ENCODE results near the gene RNF138.
"Not testable (repeated sequence)": the region's sequence is repeated elsewhere in the genome, so short reads cannot be mapped to it uniquely, and the experiment has no call there.

Gene RNF138, protein sequence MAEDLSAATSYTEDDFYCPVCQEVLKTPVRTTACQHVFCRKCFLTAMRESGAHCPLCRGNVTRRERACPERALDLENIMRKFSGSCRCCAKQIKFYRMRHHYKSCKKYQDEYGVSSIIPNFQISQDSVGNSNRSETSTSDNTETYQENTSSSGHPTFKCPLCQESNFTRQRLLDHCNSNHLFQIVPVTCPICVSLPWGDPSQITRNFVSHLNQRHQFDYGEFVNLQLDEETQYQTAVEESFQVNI

DNA sequence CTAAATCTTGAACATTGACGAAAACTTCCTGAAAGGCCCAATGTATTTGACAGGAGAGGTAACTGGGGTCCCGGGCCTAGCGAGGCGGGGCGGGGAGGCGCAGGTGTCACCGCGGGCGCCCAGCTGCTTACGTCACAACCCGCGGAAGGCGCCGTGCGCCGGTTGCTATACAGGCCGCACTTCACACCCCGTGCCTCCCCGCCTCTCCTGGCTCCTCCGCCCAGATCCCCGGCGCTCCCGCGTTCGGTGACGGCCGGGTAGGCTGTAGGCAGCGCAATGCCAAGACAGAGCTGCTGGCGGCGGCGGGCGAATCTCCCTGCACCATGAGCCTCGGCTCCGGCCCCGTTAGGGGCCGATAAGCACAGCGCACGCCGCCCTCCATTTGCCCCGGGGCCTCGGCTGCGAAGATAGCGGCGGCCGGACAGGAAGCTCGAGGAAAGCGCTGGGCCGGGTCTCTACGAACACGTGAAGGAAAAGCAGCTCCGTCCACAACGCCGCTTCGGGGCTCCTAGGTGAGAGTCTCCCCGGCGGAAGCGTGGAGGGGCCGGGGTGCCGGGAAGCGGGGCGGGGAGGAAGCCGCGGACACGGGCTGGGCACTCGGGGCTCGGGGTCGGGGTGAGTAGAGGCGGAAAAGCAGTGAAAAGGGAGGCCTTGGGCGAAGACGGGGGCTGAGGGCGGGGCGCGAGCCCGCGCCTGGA, at the start of gene RNF138:
Gene RNF138, plus strand, starts transcription at position 151 of the 698 bp plus-strand sequence. CDS start 903 bp downstream, outside the sequence.
- DNase-seq (ENCODE audit: low spot score): peak; percentile 75

DNA sequence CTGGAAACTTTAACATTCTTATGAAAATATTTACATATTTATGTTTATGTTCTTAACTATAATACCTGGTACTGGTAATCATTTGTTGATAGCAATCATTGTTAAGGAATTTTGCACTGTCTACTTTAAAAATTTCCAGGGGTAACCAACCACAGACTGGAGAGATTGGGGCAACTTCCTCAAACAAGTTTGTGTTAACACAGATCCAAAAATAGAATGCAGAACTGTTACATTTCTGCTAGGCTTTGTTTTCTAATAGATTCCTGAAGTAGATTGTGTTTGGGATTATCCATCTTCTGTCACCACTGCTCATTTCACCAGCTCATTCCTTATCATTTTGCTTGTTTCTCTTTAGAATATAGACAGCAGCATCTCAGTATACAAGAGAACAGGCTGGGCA, 49.3 kb upstream of the RNF138 start:
- no peak for DNase-seq (ENCODE audit: low spot score)

DNA sequence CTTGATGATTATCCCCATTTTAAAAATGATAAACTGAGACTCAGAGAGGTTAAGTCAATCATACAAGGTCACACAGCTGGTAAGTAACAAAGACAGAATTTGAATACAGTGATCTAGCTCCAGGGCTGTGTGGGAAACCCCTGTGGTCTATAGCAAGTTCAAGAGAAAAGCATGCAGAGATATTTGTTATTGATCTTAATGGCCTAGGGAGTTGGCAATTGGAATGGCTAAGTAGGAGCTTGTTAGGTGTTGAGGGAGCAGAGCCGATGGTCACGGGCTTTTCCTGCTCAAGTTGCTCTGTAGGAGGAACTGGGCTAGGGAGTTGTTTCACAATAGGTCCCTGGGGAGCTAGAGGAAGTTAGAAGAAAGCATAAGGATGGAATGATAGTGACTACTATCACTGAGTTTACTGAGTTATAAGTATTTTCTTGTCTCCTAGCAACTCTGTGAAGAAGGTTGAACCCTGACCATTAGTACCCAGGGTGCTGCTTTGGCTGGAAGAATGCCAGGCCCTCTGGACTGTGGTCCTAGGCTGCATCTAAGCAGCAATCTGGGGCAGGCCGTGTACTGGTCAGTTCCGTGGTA, 43.1 kb upstream of the RNF138 start:
- DNase-seq (ENCODE audit: low spot score): peak; percentile 40

DNA sequence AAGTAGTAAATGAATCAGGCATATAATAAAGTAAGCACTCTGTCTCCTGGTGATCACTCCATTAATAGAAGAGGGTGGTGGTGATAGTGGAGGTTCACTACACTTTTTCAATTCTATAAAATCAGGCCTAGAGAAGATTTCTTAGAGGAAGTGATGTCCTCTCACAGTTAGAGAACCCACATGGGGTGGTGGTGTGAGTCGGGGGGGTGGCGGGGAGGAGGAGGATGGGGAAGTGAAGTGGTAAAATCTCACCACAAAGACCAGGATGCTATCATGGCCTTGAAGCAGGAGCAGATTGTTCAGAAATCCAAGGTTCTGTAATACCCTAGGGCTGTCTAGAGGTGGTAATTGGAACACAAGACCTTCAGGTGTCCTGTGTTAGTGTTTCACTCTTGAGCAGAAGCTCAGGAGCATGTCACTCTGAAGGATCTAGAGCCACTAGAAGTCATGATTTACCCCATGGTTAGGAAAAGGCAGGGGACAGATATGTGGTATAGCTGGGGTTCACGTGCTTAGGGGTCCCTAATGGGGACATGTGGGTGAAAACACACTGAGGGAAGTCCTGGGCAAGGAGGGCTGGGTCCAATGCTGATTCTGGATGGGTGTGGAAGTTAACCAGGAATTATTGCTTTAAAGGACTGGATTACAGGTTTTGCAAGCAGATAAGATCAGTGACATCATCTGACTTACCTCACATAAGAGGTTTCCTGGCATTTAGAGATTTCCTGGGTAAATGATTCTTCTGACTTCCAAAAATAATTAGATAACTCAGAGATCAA, 42.1 kb upstream of the RNF138 start:
- DNase-seq (ENCODE audit: low spot score): no peak

DNA sequence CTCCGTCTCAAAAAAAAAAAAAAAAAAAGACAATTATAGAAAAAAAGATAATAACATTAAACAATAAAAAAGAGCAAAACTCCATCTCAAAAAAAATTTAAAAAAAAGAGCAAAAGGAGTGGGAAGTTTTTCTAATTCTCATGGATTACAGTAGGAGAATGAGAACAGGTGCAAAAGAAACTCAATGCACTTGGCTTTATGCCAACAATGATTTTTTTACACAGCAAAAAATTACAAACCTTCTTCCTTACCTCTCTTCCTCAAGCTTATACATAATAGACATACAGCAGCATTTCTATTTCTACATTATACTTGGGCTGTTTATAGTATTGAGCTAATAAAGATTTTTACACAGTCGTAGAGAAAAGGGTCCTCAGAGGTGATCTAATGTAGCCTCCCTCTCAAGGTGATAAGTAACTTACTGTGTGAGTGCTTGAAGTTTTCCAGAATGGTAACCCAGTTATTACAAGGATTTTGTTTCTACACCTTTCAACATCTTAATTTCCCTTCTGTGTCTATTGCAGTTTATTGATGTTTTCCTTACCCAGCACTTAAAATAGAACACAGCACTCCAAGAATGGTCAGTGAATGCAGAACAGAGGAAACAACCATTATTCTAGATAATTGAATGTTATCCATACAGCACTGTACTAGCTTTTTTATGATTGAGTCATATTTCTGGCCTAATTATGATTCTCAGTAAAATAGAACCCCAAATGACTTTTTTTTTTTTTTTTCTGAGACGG, 34.9 kb upstream of the RNF138 start:
- DNase-seq (ENCODE audit: low spot score): no peak

DNA sequence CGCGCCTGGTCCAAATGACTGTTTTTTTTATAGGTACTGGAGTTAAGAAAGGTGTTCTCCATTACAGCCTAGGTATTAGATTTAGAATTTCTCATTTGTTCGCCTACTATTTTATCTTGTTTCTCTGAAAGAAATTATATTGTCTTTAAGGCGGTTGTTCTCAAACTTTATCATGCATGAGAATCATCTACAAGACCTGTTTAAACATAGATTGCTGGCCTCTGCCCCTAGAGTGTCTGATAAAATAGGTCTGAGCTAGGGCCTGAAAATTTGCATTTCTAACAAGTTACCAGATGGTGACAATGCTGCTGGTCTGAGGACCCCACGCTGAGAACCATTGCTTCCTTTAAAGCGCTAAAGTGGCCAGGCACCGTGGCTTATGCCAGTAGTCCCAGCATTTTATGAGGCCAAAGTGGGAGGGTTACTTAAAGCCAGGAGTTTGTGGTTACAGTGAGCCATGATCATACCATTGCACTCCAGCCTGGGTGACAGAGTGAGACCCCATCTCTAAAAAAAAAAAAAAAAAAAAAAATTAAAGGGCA, 34.0 kb upstream of the RNF138 start:
- DNase-seq (ENCODE audit: low spot score): no peak

DNA sequence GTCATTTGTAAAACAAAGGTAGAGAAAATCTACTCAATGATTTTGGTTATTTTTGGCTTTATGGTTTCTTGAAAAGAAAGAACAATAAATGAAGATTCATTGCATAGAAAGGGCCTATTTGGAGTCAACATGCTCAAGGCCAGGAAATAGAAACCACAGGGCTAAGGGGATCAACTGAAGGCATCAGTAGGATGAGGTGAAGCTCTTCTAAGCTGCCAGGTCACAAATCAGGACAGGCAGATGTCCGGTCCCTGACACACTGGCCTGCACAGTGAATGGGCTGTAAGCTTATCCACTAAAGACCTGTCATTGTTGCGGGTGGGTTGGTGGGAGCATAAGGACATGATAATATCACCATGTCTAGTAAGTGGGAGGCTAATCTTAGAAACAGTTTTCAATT, 31.6 kb upstream of the RNF138 start:
- no peak for DNase-seq (ENCODE audit: low spot score)

DNA sequence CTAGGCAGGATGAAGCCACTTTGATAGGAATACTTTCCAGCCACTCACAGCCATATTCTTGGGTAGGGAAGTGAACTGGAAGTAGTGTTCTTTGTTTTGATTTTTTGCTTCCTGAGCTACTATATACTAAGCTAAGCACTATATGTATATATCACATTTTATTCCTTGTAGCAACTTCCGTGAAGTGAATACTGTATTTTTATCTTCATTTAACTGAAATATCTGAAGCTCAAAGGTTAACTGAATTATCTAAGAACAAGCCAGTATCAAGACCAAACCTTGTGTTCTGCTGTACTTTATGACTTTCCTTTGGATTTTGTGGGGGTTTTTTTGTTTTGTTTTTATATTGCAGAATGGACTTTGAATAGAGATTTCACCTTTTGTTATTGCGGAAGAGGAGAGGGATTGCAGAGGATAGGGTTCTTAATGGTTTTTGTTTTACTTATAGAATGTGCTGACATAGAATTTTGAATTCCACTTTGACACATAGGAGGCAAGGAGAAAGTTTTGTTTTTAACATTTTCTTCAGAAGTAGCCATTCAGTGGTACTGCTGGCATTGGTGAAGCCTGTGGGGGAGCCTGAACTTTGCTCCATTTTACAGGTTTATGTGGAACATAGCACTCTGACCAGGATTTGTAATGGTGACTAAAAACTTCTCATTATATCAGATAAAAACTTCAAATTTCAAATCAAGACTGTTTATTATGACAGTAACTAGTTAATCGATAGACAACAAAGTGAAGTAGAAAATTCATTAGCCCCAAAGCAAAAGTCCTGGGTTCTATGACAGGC, 24.1 kb upstream of the RNF138 start:
- no peak for DNase-seq (ENCODE audit: low spot score)

DNA sequence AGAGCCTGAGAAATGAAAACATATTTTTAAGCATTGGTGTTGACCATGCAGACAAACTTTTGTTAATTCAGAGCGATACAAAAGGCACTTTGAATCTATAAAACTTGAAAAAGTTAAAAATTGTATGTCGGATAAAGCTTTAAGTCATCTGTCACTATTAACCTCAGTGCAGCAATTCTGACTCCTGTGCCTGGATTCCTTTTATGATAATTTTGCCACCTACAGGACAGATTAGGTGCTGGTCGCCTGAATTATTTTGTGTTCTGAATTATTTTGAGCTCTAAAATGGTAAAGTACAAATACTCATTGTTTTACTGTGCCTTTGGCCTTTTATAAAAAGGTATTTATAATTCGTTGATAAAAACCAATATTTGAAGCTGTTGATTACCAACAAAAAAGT, 19.4 kb upstream of the RNF138 start:
- DNase-seq (ENCODE audit: low spot score): peak; percentile 12

DNA sequence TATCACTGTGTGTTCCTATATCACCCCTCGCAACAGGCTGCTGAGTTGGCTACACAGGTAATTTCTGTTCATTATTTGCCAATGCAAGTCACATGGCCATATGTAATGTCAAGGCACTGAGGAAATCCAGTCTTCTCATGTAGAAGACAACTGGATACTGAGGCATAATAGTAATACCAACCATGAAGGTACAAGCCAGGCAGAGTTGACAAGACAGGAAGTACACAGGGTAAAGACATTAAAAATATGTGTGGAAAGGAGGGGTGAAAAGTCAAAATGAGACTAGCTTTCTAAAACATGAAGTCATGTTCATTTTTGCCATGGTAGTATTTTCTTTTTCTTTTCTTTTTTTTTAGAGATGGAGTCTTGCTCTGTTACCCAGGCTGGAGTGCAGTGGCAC, 17.5 kb upstream of the RNF138 start:
- no peak for DNase-seq (ENCODE audit: low spot score)

DNA sequence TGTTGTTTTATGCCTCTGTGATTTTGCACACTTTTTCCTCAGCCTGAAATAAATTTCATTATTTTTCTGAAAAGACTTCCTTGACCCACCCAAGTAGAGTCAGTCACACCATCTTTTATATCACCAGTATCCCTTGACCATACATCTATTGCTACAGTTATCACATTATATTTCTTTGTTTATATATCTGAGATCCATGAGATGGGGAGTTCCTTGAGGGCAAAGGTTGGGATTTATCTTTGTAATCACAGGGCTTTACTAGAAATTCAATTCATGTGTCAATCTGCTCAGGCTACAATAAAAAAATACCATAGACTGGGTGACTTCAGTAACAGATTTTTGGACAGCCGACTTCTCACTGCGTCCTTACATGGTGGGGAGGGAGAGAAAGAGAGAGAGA, 12.8 kb upstream of the RNF138 start:
- DNase-seq (ENCODE audit: low spot score): no peak

DNA sequence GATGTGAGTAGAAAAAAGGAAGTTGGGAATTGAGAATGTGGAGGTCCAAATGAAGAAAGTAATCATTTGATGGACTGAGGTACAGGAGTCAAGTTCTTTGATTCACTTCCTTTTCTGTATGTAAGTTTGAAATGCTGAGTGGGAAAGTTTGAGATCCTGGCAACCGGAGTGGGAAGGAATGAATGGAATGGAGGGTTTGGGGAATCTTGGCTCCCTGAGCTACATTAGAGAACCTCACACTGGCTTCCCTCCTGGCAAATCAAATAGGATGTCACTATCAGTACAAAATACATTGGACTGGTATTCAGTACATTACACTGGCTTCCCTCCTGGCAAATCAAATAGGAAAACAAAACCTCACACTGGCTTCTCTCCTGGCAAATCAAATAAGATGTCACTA, 9.8 kb upstream of the RNF138 start:
- peak; percentile 7 for DNase-seq (ENCODE audit: low spot score)

DNA sequence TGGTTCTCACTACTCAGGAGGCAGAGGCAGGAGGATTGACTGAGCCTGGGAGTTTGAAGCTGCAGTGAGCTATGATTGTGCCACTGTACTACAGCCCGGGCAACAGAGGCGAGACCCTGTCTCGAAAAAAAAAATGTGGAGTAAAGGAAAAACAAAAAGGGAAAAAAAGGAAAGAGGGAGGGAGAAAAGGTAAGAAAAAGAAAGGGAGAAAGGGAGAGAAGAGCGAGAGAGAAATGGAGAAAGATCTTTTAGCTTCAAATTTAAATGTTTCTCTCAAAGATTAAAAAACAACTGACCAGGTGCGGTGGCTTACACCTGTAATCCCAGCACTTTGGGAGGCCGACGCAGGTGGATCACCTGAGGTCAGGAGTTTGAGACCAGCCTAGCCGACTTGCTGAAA, 7.9 kb upstream of the RNF138 start:
- no peak for DNase-seq (ENCODE audit: low spot score)

DNA sequence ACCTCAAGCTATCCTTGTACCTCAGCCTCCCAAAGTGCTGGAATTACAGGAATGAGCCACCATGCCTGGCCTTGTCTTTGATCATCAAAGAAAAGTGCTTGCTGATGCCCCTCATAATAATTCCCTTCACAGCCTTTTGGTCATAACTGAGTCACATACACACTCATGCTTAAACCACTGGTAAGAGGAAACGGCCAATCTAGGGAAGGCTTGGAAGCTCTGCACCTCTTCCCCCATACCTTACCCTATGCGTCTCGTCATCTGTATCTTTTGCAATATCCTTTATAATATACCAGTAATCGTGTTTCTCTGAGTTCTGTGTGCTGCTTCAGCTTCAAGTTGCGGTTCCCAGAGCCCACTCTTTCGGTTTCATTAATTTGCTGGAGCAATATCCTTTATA, 4.8 kb upstream of the RNF138 start:
- no peak for DNase-seq (ENCODE audit: low spot score)

DNA sequence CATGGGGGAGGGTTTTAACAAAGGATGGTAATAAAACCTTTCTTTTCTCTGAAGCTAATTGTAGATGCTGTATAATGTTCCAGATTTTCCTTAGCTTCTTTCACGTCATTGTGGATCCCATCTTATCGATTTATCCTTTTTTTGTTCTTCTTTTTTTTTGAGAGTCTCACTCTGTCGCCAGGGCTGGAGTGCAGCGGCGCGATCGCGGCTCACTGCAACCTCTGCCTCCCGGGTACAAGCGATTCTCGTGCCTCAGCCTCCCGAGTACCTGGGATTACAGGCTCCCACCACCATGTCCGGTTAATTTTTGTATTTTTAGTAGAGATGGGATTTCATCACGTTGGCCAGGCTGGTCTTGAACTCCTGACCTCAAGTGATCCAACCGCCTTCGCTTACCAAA, 843 bp upstream of the RNF138 start:
- not testable (repeated sequence) for DNase-seq (ENCODE audit: low spot score)

DNA sequence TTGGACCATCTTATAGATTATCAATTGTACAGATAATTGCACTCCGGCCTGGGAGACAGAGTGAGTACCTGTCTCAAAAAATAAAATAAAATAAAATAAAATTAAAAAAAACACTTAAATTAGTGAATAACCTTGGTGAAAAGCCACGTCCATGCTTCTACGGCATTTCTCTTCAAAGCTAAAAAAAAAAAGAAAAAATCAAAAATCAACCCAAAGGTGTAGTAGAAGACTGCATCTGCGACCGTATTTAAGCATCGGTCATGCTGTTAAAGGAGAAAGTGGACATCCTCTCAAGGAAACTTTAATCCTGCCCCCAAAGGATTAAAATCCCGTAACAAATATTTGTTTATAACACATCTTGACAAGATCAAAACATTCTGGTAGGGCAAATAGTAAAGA, 350 bp upstream of the RNF138 start:
- no peak for DNase-seq (ENCODE audit: low spot score)

DNA sequence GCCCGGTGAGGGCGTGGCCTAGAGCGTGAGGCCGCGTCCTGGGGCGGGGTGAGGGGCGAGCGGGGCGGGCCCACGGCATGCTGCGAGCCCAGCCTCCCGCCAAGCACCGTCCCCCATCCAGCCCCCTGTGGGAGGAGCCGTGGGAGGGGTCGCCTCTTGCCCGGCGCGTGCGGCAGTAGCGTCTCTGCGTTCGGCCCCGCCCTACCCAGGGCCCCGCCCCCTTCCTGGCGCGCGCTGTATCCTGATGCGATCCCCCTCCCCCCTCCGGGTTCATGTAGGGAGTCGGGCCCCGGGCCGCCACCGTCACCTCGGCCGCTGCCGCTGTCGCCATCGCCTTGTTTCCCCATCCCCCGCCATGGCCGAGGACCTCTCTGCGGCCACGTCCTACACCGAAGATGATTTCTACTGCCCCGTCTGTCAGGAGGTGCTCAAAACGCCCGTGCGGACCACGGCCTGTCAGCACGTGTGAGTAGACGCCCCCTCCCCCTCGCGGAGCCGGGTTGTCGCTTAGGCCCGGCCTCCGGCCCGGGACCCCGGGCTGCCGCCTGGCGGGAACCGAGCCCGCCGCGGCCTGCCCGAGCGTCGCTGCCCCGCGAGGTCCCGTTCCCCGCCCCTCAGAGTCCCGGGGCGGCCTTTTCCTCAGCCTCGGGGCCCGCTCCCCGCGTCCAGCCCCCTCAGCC, 888 bp downstream of the RNF138 start:
- peak; percentile 99 for DNase-seq (ENCODE audit: low spot score)

DNA sequence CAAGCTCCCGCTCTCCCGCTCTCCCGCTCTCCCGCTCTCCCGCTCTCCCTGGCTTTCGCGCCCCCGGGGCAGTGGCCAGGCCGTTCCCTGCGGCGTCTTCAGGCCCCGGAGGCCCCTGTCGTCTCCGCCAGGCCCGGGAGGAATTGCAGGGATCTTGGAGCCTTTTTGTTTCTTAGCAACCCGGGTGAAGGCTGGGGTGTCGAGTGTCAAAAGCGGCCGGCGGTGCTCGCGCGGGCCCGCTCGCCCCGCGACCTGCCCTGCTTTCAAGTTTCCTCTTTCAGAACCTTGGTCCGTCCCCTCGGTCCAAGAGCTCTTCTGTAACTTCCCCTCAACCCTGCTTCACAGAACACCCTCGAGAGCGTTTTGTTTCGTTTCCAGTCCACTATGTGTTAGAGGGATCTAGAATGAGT, 1.4 kb downstream of the RNF138 start:
- peak; percentile 60 for DNase-seq (ENCODE audit: low spot score)

DNA sequence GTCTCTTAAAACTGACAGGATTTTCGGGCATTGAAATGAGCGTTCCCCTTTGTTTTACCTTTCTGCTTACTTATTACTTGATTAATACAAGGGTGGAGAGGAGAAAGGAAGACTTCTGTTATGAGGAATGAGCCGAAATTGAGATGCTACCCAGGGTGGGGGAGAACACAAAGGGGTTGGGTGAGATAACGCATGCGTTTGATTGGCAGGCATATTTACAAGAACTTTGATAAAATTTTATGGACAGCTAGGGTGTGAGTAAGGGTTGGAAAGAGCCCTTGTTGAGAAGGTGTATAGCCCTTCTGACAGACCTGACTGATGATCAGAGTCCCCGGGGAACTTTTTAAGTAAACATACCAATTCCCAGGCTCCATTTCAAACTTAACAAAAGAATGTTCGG, 1.8 kb downstream of the RNF138 start:
- peak; percentile 11 for DNase-seq (ENCODE audit: low spot score)

DNA sequence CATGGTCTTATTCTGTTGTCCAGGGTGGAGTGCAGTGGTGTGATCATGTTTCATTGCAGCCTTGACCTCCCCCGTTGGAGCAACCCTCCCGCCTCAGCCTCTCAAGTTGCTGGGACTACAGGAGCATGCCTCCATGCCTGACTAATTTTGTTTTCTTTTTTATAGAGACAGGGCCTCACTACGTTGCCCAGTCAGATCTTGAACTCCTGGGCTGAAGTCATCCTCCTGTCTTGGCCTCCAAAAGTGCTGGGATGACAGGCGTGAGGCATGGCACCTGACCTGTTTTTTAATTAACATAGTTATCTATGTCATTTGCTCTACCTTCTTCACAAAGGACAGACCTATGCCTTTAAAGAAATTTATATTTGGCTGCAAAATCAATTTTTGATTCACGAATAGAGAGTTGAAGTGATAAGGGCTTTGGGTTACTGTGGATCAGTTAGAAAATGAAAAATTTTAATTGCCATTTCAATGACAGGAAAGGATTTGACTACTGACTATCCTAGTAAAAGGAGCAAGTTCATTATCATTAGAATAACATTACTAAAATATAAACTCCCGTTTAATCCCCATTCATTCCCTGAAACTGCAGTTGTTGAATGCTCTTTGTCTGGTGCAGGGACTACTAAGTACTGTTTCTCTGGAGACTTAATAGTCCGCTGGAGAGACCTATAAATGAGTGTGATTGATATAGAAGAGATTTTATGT, 3.7 kb downstream of the RNF138 start:
- DNase-seq (ENCODE audit: low spot score): no peak
